GM21526 (cell line): ENCODE results near the gene FAM83C.

Experiments used
- ATAC-seq: cut with Tn5 transposase; IDR thresholded peaks from one replicate; pipeline ENCODE4 v1.9.1; 2021; ENCODE audit warnings: moderate library complexity; ENCODE audit not compliant: unreplicated experiment, low FRiP score

FAM83C gene

DNA sequence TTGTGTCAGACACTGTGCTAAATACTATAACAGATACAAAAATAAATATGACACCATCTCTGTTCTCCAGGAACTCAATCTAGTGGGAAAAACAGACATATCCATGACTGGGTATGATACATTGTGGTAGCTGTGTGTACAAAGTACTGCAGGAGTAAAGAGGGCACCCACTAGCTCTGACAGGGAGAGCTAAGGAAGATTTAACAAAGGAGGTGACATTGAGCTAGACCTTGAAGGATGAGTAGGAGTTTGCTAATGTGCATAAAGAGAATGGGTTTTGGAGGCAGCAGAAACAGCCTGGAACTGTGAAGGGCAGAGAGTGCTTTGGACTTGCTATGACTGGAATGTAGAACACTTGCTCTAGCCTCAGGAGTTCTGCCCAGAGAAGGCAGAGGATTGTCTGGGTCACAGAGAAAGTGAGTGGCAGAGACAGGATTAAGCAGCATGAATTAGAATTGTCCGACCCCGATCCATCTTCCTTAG, 51.4 kb downstream of the FAM83C start:
- no peak for ATAC-seq

DNA sequence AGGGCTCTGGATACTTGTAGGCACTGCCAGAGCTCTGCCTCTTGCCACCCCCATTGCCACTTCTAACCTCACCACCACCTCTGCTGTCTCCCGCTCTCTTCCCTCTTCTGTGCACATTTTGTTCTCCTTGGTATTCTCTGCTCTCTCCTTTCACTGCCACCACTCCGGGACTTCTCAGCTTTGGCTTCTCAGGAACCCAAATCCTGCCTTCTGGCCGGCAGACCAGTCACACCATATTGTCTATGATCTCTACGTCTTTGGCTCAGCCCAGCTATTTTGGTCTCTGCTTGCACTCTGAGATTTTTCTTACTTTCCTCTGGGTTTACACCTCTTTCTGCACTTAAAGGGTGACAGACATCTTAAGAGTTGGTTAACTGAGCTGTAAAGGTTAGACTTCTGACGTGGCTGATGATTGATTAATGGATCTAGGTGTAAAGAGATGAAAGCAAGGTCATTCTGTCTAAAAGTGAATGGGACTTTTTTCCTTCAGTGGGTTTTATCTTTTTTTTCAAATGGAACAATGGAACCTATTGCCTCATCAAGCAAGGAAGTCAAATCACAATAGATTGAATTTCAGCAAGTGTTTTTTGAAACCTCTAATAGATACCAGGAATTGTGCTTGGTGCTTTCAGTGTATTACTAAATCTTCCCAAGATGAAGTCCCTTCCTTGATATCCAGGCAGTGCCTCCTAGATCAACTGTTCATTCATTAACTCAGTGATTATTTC, 52.0 kb downstream of the FAM83C start:
- ATAC-seq: no peak

DNA sequence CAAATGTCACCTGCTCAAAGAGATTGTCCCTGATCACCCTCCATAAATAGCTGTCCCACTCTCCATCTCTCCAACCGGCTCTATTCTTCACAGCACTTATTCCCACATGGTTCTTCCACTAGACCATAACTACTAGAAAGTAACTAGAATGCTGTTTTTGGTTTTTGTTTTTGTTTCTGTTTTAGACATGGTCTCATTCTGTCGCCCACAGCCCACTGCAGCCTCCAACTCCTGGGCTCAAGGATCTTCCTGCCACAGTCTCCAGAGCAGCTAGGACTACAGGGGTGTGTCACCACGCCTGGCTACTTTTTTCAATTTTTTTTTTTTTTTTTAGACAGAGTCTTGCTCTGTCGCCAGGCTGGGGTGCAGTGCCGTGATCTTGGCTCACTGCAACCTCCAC, 53.5 kb downstream of the FAM83C start:
- ATAC-seq: no peak

DNA sequence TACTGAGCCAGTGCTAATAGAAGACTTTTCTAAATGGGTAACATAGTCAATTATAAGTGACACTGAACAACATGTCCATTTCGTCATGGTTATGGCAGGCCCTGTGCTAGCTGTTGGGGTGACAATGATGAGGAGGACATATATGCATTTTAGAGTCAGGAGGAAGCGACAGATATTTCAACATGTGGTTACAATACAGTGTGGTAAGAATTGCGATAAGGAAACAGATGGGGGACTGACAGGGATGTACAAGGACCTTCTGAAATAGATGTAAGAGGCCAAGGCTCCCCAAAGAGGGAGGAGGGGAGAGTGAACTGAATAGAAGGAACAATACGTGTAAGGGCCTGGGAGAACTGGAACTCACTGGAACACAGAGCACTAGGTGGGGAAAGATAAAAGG, 54.1 kb downstream of the FAM83C start:
- no peak for ATAC-seq

DNA sequence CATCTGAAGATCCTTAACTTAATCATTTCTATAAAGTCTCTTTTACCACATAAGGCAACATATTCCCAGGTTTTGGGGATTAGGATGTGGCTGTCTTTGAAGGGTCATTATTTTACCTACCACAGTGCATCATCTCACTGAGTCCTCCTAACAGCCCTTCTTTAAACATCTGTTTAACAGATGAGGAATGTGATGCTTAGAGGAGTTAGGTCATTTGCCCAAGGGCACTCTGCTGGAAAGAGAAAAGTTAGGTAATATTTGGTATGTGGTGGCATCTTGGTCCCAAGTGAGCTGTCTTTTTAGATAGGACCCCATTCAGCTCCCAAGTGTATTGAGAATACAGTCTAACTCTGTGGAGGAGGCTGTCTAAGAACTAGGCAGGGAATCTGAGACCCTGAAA, 54.7 kb downstream of the FAM83C start:
- ATAC-seq: no peak

DNA sequence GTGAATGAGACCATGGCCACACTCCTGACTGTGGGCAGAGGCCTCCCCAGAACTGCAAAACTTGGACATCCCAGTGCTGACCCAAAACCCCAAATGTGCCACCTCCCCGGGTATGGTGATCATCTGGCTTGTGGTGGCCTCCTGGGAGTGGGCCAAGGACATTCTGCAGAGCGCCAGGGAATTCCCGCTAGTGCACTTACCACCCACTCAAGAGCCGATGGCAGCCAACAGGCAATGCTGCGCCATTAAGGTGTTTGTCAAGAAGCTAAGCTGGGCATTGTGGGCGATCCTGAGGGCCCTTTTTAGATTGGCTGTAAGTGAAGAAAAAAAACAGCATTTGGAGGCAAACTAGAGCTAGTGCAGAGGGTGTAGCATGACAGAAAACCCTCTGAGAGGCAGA, 56.3 kb downstream of the FAM83C start:
- ATAC-seq: no peak
